Stimulated activated CD8-positive, alpha-beta memory T cell treated with anti-CD3 and anti-CD28 coated beads, Interleukin-15, amount 100 ng/mL, for 48 hours (primary cell): ENCODE results near the gene SAMHD1.

Experiments
- DNase-seq, 2 donors: peaks; one replicate each; pipeline ENCODE4 v3.0.0-alpha.2; 2020; ENCODE audit warnings: low read depth in 2 of 2

SAMHD1 gene

DNA sequence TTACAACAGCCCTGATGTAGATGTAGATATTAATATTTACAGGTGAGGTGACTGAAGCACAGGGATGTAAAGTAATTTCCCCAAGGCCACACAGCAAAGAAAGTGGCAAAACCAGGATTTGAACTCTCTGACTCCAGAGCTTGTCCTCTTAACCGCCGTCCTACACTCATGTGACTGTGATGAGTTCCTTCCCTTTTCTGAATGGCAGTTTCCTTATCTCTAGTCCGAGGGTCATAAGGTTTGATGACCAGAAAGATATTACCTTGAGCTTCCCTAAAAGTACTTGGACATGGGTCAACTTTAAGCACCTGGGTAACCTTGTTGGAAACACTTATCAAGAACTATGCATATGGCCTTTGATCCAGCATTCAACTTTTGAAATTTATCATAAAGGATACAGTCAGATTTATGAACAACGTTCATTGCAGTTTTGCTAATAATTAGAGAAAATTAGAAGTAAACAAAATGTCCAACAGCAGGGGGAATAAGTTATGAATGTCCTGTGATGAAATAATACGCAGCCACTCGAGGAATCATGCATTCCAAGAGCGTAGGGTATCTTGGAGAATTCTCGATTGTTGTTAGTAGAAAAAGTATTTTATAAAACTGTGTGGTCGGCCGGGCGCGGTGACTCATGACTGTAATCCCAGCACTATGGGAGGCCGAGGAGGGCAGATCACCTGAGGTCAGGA, 77.9 kb downstream of the SAMHD1 start:
- DNase-seq: no peak

DNA sequence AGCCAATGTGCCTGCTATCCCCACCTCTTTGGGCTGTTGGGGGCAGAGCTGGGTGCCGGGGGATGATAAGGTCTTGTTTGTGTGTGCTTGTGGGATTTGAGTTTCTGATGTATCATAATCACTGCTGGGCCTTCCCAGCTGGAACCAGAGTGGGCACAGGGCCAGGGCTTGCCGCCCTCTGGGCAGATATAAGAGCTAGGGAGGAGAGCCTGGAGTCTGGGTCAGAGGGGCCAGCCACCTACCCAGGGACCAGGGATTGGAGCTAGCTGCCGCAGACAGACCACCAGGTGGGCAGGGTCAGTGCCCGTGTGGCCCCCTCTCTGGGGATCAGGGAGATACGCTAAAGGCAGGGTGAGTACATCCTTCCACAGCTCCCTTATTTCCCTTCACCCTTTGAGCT, 78.7 kb downstream of the SAMHD1 start:
- no peak for DNase-seq

DNA sequence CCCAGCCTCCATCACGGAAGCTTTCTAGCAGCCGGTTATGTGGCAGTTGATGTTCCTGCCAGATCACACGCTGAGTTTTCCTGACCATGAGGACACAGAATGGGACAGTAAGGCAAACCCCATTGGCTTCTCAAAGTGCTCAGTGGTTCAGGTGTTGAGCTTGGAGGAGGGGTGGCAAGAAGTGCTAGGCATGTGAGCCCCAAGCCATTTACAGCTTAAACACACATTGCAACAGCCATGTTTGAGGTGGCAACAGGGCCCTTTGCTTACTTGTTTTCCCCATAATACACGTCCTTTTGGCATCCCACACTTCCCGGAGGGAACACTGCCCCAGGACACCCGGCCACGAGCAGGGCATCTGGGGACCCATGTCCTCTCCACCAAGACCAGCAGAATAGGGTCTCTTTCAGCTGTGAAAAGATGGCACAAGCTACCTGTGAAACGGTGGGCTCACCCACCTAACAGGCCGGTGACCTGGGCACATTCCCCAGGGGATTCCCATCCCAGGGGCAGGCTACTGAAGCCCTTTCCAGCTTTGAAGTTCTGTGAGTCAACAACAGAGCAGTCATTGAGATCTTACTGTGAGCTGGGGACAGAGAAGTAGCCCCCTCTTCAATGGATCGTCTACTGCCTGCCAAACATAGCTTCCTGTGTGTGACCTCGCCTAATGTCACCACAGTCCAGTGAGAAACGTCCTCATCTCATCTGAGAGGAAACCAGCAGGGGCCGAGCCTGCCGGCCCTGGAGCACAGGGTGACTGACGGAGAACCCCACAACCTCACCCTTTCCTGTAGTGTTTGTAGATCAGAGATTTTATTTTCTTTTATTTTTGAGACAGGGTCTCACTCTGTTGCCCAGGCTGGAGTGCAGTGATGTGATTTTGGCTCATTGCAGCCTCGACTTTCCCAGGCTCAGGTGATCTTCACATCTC, 79.6 kb downstream of the SAMHD1 start:
- DNase-seq: no peak

DNA sequence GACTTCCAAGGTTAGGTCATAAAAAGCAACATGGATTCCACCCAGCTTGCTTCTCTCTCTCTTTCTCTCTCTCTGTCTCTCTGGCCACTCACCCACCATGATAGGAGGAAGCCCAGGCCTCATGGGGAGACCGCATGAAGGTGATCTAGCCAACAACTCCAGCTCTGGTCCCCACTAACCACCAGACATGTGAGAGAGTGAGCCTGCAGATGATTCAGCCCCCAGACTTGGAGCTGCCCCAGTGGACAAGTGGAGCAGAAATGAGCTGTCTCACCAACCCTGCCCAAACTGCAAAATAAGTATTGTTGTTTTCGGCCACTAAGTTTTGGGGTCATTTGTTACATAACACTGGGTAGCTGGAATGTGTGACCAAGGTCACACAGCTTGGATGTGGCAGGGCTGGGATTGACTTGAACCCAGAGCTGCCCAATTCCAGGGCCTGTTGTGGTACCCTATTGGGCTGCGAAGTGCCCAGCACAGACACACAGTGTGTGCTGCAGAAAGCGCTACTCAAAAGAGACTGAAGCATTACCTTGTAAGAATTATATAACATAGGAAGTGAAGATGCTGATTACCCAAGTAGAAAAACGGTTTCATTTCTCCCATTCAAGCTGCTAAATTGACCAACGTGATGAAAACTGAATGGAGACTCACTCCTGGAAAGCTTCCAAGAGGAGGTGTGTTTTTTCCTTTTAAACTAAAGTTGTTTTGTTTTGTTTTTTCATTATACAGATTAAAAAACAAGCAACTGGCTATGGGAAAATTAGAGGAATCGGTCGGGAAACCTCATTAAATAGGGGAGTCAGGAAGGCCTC, 84.6 kb downstream of the SAMHD1 start:
- no peak for DNase-seq

DNA sequence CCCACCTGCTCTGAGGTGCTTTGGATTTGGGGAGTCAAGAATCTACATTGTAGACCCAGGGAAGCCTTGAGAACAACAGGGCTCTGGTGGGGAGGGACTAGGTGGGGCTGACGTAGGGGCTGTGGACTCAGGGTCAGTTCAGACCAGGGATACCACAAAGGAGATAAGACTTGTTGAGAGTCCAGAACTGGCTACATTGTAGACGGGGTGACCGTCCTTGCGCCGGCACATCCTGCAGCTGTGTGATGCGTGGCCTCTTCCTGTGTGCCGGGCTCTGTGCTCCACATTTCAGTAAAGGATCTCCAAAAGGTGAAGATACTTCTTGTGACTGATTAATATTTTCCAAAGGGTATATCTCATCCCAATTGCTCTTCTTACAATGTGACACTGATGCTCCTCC, 85.3 kb downstream of the SAMHD1 start:
- no peak for DNase-seq

DNA sequence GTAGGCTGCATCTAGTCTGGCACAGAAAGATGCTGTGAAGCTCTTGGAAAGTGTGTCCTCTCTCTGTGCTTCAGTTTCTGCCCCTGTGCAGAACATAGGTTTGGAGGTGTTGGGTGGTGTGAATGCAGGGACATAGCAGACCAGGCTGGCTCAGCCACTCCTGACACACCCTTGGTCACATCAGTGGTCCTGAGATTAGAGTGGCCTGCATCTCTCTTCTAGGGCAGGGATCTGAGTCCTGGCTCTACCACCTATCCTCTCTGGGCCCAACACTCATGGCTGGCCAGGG, 85.7 kb downstream of the SAMHD1 start:
- no peak for DNase-seq

DNA sequence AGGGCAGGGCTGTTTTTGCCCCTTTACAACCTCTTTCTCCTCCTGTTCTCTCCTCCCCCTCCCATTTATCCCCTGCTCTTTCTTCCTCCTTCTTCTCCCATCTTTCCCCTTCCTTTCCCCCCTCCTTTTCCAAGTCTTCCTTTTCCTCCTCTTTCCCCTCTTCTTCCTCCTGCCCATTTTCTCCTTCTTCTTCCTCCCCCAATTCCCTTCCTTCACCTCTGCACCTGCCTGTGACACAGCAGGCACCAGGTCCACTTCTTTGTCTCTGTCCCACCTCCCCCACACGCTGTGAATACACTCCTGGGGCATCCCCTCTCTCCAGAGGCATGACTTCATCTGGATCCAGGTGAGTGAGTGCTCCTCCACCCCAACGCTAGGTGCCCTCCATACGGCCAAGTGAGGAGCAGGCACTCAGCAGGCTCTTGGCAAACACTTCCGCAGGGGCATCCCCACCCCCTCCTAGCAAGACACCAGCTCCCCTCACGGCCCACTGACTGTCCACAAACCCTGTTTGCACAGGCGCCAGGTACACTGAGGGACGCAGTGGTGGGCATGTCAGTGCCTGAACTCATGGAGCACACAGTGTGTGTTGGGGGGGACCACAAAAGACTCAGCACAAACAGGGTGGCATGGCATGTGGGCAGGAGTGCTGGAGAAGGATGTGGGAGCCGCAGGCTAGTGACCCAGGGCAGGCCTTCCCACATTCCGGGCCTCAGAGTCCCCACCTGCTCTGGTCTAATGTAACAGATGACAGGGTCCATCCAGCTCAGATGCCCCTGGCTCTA, 86.2 kb downstream of the SAMHD1 start:
- DNase-seq: no peak

DNA sequence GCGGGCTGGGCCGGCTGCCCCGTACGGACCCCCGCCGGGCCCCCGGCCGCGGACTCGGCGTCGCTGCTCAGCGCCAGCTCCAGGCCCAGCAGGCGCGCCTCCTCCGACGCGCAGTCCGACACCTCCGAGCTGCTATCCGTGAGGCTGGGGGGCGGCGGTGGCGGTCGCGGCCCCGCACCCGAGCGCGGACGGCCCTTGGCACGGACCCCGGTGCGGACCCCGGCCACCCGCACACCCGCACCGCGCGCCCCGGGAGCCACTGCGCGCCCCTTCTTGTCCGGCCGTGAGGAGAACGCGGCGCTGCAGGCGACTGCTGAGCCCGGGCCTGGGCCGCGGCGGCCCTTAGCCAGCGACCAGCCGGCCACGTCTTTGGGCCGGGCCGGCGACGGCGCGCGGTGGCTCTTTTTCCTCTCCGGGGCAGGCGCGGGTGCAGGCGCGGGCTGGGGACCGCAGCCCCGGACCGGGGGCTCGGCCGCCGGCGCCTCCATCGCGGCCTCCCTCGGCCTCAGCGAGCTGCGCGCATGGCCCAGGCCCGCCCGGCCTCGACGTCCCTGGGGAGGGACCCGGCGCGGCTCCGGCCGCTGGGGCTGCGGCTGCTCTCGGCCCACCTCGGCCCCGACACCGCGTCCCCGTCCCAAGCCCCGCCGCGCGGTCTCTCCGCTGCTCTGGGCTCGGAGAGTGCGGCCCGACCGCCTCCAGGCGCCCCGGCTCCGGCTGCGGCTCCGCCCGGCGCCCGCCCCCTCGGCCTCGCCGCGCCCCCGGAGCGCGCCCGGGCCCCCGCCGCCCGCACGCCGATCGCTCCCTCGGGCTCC, 88.4 kb downstream of the SAMHD1 start:
- no peak for DNase-seq

DNA sequence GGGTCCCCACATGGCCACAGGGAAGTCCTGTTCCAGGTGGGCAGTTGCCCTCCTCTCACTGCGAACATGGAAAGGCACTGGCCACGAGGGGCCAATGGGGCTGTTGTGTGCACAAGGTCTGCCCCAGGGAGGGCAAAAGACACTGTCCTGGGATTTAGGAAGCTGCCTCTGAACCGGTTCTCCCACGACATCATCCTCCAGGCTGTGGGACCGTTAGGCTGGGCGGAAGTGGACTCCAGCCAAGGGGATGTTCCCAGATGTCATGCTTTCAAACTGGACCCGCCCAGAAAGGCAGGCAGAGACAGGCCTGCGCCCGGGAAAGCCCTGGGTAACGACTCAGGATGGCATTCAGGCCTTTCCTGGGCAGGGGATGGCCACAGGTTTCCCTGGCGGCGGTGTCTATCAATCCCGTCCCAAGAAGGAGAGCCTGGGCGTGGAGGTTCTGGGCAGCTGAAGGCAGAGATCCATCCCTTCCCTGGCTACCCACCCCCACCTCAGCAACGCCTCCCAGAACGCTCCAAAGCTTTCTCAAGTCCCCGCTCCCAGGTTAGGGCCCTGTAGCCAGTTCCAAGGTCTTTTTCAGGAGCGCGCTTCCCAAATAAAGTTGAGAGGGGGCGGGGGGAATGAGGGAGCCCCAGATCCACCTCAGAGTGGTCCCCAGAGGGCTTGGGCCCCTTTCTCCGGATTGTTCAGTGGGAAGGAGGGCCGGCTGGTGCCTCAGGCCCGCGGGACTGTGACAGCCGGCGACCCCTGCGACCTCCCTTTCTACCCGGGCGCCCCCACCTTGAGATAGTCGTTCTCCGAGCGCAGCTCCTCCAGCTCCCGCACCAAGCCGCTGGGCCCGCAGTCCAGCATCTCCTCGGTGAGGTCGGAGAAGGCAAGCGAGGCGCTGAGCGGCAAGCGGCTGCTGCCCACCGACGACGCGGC, 89.4 kb downstream of the SAMHD1 start:
- no peak for DNase-seq

DNA sequence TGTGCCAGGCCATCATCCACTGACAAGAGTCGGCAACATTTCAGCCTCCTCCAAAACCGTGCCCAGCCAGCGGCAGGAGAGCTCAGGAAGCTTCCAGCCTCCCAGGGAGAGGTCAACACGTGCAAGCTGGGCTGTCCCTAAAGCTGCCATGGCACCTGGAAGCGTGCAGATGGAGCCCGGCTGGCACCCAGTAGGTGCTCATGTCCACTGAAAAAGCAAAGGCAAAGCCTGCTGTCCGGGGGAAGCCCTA, 90.0 kb downstream of the SAMHD1 start:
- no peak for DNase-seq

DNA sequence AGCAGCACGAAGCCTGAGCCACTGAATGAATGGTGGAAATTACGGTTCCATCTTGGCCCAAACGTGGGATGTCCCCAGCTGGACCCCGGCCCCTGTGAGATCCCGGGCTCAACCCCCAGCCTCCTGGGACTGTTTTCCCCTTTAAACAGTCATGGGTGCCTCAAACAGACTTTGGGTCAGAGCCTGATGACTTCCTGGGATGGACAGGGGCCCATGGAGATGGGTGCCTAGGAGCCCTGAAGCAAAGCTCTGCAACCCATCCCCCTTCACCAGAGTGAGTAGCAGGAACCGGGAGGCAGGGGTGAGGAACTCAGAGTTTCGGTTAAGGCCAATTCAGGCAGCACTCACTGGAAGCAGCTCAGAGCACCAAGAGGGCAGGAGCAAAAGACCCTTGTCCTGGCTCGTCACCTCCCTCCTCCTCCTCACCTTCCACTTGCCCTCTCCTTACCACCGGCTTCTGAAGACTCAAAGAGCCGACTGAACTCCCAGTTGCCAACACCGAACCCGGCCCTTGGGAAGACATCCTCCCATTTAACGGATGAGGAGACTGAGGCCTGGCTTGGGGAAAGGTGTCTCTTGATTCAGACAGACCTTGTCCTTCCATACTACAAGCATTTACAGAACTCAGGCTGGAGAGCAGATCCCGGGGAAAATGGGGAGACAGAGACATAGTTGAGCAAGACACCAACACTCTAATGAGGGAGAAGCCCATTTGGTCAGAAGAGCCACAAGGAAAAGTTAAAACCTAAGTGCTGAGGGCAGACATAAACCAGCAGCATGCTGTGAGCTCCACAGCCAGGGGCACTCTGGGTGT, 90.5 kb downstream of the SAMHD1 start:
- DNase-seq: no peak

DNA sequence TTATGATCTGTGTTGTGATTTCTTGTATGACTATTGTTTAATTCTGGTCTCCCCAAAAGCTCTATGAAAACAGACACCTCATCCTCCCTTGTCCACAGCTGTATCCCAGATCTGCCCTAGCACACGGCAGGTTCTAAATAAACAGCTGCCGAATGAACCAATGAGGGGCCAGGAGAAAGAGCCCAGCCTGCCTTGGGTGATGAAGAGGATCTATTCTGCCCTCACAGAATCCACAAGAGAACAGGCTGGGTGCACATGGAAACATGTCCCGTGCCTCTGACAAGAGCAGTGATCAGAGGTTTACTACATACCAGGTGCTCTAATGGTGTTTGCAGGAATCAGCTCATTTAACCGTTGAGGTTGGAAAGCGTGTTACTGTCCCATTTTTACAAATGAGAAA, 91.2 kb downstream of the SAMHD1 start:
- DNase-seq: no peak

DNA sequence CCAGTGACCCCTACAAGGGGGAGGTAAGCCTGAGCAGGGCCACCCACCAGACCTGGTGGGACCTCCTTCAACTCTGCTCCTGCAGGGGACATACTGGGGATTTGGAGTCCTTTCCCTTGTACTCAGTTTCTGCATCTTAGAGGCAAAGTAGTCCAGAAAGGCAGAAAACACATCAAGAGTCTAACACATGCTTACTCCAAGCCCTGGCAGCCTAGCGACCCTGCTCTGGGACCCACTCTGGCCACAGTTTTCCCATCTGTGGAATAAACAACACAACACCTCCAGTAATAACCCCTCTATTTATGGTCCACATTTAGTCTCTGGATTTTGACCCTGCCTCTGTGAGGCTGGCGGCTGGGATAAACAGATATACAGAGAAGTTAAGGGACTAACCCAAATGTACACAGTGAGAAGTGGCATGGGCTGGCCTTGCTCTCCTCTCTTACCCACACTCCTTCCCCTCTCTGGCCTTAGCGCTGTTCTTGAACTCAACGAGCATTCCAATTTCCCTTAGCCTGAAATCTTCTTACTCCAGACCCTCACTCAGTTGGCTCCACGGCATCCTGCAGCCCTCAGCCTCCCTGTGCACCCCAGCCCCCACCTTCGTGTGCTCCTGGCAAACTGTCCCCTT, 91.7 kb downstream of the SAMHD1 start:
- no peak for DNase-seq

DNA sequence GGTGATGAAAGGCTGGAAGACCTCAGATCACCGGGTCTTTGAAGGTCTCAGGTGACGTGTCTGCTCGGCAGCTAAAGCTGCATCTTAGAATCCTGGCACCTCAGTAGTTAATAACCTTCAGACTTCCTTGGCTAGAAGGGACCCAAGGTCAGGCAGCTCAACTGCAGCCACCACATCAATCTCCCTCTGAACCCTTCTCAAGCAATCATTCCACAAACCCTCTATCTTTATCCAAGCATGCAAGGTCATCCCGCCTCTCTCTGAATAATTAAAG, 92.3 kb downstream of the SAMHD1 start:
- DNase-seq: no peak

DNA sequence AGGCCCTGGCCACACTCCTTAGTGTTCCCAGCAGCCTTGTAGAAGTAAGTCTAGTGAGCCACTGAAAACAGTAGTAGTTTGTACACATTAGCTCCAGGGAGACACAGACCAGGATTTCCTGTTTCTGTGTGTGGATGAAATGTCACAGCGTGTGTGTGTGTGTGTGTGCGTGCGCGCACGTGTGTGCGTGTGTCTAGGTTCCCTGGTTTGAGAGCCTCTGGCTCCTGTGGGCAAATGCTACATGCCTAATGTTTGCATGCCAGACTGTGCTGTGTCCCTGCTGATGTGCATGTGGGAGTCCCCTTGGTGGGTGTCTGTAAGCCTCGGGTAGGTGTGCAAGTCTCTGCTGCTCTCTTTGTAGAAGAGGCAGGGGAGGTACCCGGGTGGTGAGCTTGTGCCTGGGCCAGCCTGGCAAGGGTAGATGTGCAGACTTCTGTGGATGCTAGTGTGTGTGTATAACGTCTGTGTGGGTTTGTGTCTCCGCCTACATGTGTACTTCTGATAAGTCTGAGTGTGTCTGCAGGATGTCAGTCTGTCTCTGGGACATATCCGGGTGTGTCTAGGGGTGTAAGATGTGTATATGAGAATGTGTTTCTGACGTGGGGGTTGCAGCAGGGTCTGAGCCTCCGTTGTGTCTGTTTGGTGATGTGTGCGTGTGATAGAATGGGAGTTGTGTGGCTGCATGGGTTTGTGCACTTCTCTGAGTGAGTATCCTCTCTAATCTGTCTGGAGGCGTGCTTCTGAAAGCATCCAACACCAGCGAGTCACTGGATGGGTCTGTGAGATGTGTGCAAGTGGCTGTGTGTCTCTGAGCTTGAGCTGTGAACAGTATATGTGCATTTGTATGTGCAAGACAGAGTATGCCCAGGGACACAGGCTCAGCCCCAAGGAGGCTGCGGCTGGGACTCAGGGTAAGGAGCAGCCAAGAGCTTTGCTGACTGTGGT, 94.5 kb downstream of the SAMHD1 start:
- no peak for DNase-seq

DNA sequence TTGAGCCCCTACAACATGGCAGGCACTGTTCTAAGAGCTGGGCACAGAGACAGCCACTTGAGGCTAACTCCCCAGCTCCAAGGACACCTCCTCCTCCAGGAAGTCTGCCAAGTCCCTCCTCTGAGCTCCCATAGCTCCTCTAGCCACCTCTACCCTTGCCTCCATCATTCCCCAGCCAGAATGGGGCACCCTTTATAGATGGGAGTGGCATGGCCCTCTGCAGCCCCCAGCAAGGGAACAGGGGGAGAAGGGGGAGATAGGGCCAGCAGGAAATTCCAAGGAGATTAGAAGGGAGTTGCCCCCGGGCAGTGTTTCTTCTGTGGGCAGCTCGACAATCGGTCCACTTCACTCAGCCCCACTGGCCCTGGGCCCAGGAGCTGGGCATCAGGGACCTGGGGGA, 95.3 kb downstream of the SAMHD1 start:
- no peak for DNase-seq

DNA sequence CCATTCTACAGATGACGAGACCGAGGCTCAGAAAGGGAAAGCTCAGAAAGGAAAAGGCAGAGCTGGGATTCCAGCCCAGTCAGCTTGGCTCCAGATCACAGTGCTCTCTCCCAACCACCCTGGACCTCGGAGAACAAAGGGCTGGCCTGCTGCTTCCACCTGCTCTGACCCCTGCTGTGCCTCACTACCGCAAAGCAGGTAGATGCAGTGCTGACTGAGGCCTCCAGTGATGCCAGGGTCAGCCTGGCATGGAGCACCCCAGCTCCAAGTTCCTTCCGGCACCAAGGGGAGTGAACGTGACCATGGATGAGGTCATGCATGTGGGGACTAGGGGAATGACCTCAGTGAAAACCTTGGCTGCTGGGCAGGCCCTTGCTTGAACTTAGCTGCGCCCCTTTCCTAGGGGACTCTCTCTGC, 96.3 kb downstream of the SAMHD1 start:
- DNase-seq: no peak
